ENCODE results near the gene FIG4.

DNA sequence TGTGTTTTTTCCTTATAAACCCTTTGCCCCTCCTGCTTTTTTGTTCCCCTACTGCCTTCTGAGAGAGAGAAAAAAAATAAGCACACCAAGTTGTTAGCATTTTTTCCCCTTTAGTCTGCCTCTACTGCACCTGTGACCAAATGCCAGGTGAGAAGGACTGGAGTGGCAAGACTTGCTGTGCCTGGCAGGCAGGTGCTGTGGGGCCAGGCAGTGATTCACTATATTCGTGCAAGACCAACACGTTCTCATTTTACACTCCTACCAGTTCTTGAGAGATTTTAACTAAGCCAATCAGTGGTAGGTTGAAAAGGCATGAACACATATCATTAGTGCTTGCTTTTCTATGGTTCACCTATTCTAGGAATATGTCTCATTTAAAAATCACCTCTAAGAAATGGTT, 109.7 kb downstream of the FIG4 start:
- TF ChIP-seq ARNT (IDR thresholded peaks at IDR 0.05): no peak
- TF ChIP-seq PKNOX1 (IDR thresholded peaks at IDR 0.05): no peak
- no peak for TF ChIP-seq SUZ12 (IDR thresholded peaks at IDR 0.05)
- TF ChIP-seq ZNF384 (IDR thresholded peaks at IDR 0.05): no peak
- TF ChIP-seq FOXA1 (IDR thresholded peaks at IDR 0.05): no peak
- TF ChIP-seq BHLHE40 (IDR thresholded peaks at IDR 0.05; ENCODE audit: borderline replicate concordance): no peak
- TF ChIP-seq CTBP1 (IDR thresholded peaks at IDR 0.05; ENCODE audit: borderline replicate concordance): no peak
- no peak for TF ChIP-seq NFRKB (IDR thresholded peaks at IDR 0.05)
- TF ChIP-seq ELF4 (IDR thresholded peaks at IDR 0.05): no peak
- no peak for TF ChIP-seq SP1 (IDR thresholded peaks at IDR 0.05)
- TF ChIP-seq TARDBP (IDR thresholded peaks at IDR 0.05): no peak
- TF ChIP-seq L3MBTL2 (conservative IDR thresholded peaks at IDR 0.05): no peak
